Measurements from ENCODE around the gene BACH2.

DNA sequence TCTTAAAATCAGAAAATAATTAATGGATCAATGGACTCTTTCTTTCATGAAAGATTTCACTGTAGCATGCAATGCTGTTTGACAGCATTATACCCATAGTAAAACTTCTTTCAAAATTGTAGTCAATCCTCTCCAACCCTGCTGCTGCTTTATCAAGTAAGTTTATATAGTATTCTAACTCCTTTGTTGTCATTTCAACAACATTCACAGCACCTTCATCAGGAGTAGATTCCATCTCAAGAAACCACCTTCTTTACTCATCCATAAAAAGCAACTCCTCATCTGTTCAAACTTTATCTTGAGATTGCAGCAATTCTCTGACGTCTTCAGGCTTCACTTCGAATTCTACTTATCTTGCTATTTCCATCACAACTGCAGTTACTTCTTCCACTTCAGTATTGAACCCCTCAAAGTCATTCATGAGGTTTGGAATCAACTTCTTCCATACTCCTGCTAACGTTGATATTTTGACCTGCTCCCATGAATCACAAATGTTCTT, 26.4 kb upstream of the BACH2 start:
- no peak for TF ChIP-seq REST (IDR thresholded peaks at IDR 0.05; ENCODE audit: insufficient read depth in 1 of 2, low read depth in 2 of 2, low read length in 2 of 2)
- no peak for TF ChIP-seq POLR2AphosphoS5 (IDR thresholded peaks at IDR 0.05; ENCODE audit: low read depth, low read length)

Measured in PFSK-1 (cell line).